IMR-90 (cell line): ENCODE data around the gene MET. TPM values are rescaled to one million over a fixed set of nuclear protein-coding genes. Genes with fewer than 3 reads are reported as not detected.

Source experiments
- ATAC-seq: fragments of 200-7000 bp; cut with Tn5 transposase; 2 replicates; pipeline ENCODE4 v1.9.1; 2020; ENCODE audit warnings: low read depth, mild to moderate bottlenecking, moderate library complexity
- BruUV-seq: library from RNA; stranded (reverse); fragments of 400-500 nt; replicated peaks from 2 replicates; lab custom pipeline; 2021; lab: Mats Ljungman, UMichigan
- CTCF ChIA-PET: fragments of 300-600 bp; formaldehyde crosslinking; extraction: SDS; loops from one replicate; lab custom pipeline; 2021; ENCODE audit warnings: antibody characterized with exemption; lab: Yijun Ruan, JAX
- POLR2A ChIA-PET: fragments of 300-600 bp; sonication (Branson Sonifier 250); formaldehyde crosslinking; loops from one replicate; lab custom pipeline; 2022; ENCODE audit warnings: antibody characterized with exemption; ENCODE audit not compliant: unreplicated experiment; lab: Charles Lee
- DNase-seq: peaks from one replicate; pipeline ENCODE4 v3.0.0; 2013
- H2AFZ ChIP-seq: replicated peaks from 2 replicates; pipeline ENCODE3; 2013; ENCODE audit warnings: low read length, mild to moderate bottlenecking; ENCODE audit not compliant: poor library complexity
- H2AK5ac ChIP-seq: 2 replicates; pipeline ENCODE4 v1.6.1; 2013; ENCODE audit warnings: low read depth, low read length, inconsistent platforms
- H2AK9ac ChIP-seq: replicated peaks from 2 replicates; pipeline ENCODE3; 2013; ENCODE audit warnings: mild to moderate bottlenecking, low read depth, low read length, moderate library complexity; ENCODE audit not compliant: poor library complexity
- H2BK120ac ChIP-seq: 2 replicates; pipeline ENCODE4 v1.6.1; 2013; ENCODE audit warnings: low read depth, low read length, inconsistent platforms
- H2BK15ac ChIP-seq: 3 replicates; pipeline ENCODE4 v1.6.1; 2013; ENCODE audit warnings: low read depth, low read length, inconsistent platforms
- H2BK20ac ChIP-seq: 2 replicates; pipeline ENCODE4 v1.6.1; 2013; ENCODE audit warnings: low read depth, mild to moderate bottlenecking, inconsistent platforms, low read length, moderate library complexity
- H2BK5ac ChIP-seq: 2 replicates; pipeline ENCODE4 v1.6.1; 2013; ENCODE audit warnings: mild to moderate bottlenecking, low read depth, low read length, inconsistent platforms; ENCODE audit not compliant: poor library complexity, severe bottlenecking
- H3K14ac ChIP-seq: replicated peaks from 2 replicates; pipeline ENCODE4 v1.6.1; 2013; ENCODE audit warnings: low read depth, low read length, inconsistent platforms
- H3K18ac ChIP-seq: 2 replicates; pipeline ENCODE4 v1.6.1; 2013; ENCODE audit warnings: low read depth, low read length, control low read depth
- H3K23ac ChIP-seq: 2 replicates; pipeline ENCODE4 v1.6.1; 2013; ENCODE audit warnings: low read depth, low read length, inconsistent platforms
- H3K27ac ChIP-seq: 2 replicates; pipeline ENCODE4 v1.5.1; 2013; ENCODE audit warnings: mild to moderate bottlenecking, control low read depth, low read length; ENCODE audit not compliant: insufficient read depth
- H3K27me3 ChIP-seq: 2 replicates; pipeline ENCODE4 v1.6.1; 2013; ENCODE audit warnings: low read length; ENCODE audit not compliant: control insufficient read depth, insufficient read depth
- H3K36me3 ChIP-seq: 2 replicates; pipeline ENCODE4 v1.6.1; 2013; ENCODE audit warnings: low read length, mixed read lengths; ENCODE audit not compliant: control insufficient read depth, insufficient read depth
- H3K4ac ChIP-seq: 2 replicates; pipeline ENCODE4 v1.6.1; 2013; ENCODE audit warnings: low read depth, low read length, inconsistent platforms
- H3K4me1 ChIP-seq: 2 replicates; pipeline ENCODE4 v1.6.1; 2013; ENCODE audit warnings: low read length, mixed read lengths; ENCODE audit not compliant: control insufficient read depth, insufficient read depth
- H3K4me2 ChIP-seq: 2 replicates; pipeline ENCODE4 v1.6.1; 2013; ENCODE audit warnings: low read depth, mild to moderate bottlenecking, control low read depth, low read length, moderate library complexity
- H3K4me3 ChIP-seq: 2 replicates; pipeline ENCODE4 v1.5.1; 2013; ENCODE audit warnings: low read depth, mild to moderate bottlenecking, control low read depth, low read length, moderate library complexity; ENCODE audit not compliant: insufficient read depth
- H3K56ac ChIP-seq: 2 replicates; pipeline ENCODE4 v1.6.1; 2013; ENCODE audit warnings: low read length, inconsistent platforms; ENCODE audit not compliant: insufficient read depth; ENCODE audit errors: extremely low read depth
- H3K79me1 ChIP-seq, 2 experiments: 2 replicates each; pipeline ENCODE4 v1.6.1; 2013; ENCODE audit warnings: low read length in 2 of 2, inconsistent platforms in 1 of 2, low read depth in 1 of 2
- H3K9ac ChIP-seq: 2 replicates; pipeline ENCODE4 v1.6.1; 2013; ENCODE audit warnings: low read depth, low read length, control low read depth
- H3K9me1 ChIP-seq: 2 replicates; pipeline ENCODE4 v1.6.1; 2013; ENCODE audit warnings: low read length, inconsistent platforms; ENCODE audit not compliant: insufficient read depth
- H3K9me3 ChIP-seq: 2 replicates; pipeline ENCODE4 v1.6.1; 2013; ENCODE audit warnings: low read length; ENCODE audit not compliant: control insufficient read depth, insufficient read depth
- H4K20me1 ChIP-seq: 2 replicates; pipeline ENCODE4 v1.6.1; 2013; ENCODE audit warnings: low read length, inconsistent platforms; ENCODE audit not compliant: insufficient read depth
- H4K5ac ChIP-seq: 2 replicates; pipeline ENCODE4 v1.6.1; 2013; ENCODE audit warnings: mild to moderate bottlenecking, low read depth, low read length, control low read depth
- H4K8ac ChIP-seq, 2 experiments: 2 replicates each; pipeline ENCODE4 v1.6.1; 2013; ENCODE audit warnings: low read depth in 2 of 2, low read length in 2 of 2, control low read depth in 1 of 2, inconsistent platforms in 1 of 2
- H4K91ac ChIP-seq: 2 replicates; pipeline ENCODE4 v1.6.1; 2013; ENCODE audit warnings: low read depth, low read length, inconsistent platforms; ENCODE audit not compliant: insufficient read depth
- BHLHE40 ChIP-seq: fragments of 150-350 bp; IDR thresholded peaks from 2 replicates; pipeline ENCODE4 v1.6.1; 2016; ENCODE audit warnings: mild to moderate bottlenecking, low read depth, low read length
- CEBPB ChIP-seq: IDR thresholded peaks from 2 replicates; pipeline ENCODE4 v1.6.1; 2012; ENCODE audit warnings: low read depth, low read length, improper control_type of control experiment
- CHD1 ChIP-seq: IDR thresholded peaks from 2 replicates; pipeline ENCODE4 v1.6.1; 2012; ENCODE audit warnings: low read depth, low read length, improper control_type of control experiment
- ELK1 ChIP-seq: fragments of 150-350 bp; IDR thresholded peaks from 2 replicates; pipeline ENCODE4 v1.6.1; 2016; ENCODE audit warnings: low read depth, mild to moderate bottlenecking, low read length, moderate library complexity, borderline replicate concordance
- FOS ChIP-seq: fragments of 150-350 bp; IDR thresholded peaks from 2 replicates; pipeline ENCODE4 v1.6.1; 2016; ENCODE audit warnings: low read depth, low read length
- MAFK ChIP-seq: IDR thresholded peaks from 2 replicates; pipeline ENCODE4 v1.6.1; 2012; ENCODE audit warnings: low read depth, low read length, improper control_type of control experiment
- MAZ ChIP-seq: IDR thresholded peaks from 2 replicates; pipeline ENCODE4 v1.6.1; 2012; ENCODE audit warnings: low read depth, mild to moderate bottlenecking, low read length, improper control_type of control experiment, moderate library complexity, borderline replicate concordance
- MXI1 ChIP-seq: IDR thresholded peaks from 2 replicates; pipeline ENCODE4 v1.6.1; 2012; ENCODE audit warnings: low read depth, mild to moderate bottlenecking, low read length, moderate library complexity, borderline replicate concordance
- NFE2L2 ChIP-seq: fragments of 150-350 bp; IDR thresholded peaks from 2 replicates; pipeline ENCODE4 v1.6.1; 2016; ENCODE audit warnings: low read depth, mild to moderate bottlenecking, low read length
- POLR2A ChIP-seq: IDR thresholded peaks from 2 replicates; pipeline ENCODE4 v1.6.1; 2012; ENCODE audit warnings: mild to moderate bottlenecking, low read depth, low read length
- RAD21 ChIP-seq: IDR thresholded peaks from 2 replicates; pipeline ENCODE4 v1.6.1; 2012; ENCODE audit warnings: low read length, improper control_type of control experiment
- RCOR1 ChIP-seq: IDR thresholded peaks from 2 replicates; pipeline ENCODE4 v1.6.1; 2012; ENCODE audit warnings: mild to moderate bottlenecking, low read length, improper control_type of control experiment; ENCODE audit not compliant: insufficient replicate concordance
- RFX5 ChIP-seq: IDR thresholded peaks from 2 replicates; pipeline ENCODE4 v1.8.0; 2012; ENCODE audit warnings: low read depth, mild to moderate bottlenecking, low read length, moderate library complexity
- SMC3 ChIP-seq: fragments of 150-350 bp; IDR thresholded peaks from 2 replicates; pipeline ENCODE4 v1.6.1; 2016; ENCODE audit warnings: low read depth, mild to moderate bottlenecking, antibody characterized with exemption, low read length, moderate library complexity
- whole genome bisulfite sequencing, 2 experiments: methylation state at CpG; one replicate each; pipeline versions ENCODE4 v1.1.5 to v1.1.7; 2013; ENCODE audit warnings: missing lambda C conversion rate in 2 of 2; ENCODE audit not compliant: insufficient read length in 1 of 2; ENCODE audit errors: extremely low coverage in 2 of 2; 5-methylcytosine and 5-hydroxymethylcytosine counted together
- dilution Hi-C: fragments of 300-500 bp; cut with HindIII; formaldehyde crosslinking; loops from one replicate; pipeline ENCODE4 v1.14.3; 2018; ENCODE audit warnings: low sequenced_read_pairs; ENCODE audit not compliant: unreplicated experiment
- in situ Hi-C: fragments of 300-500 bp; cut with MboI; formaldehyde crosslinking; loops from 3 replicates; pipeline ENCODE4 v1.14.3; 2019; ENCODE audit warnings: low sequenced_read_pairs, inconsistent platforms, mixed read lengths
- intact Hi-C: fragments of 100-400 bp; cut with micrococcal nuclease; formaldehyde crosslinking; loops from 2 replicates; pipeline ENCODE4 v1.10.0; 2022
- polyA plus RNA-seq, 3 experiments: library from polyadenylated mRNA; depleted of rRNA; stranded (reverse); fragments of >200 nt; gene quantifications; 2 replicates each; pipeline ENCODE4 v1.2.3, GENCODE V29; 2012; ENCODE audit warnings: low replicate concordance in 1 of 3
- total RNA-seq: library from RNA; depleted of rRNA; stranded (reverse); fragments of >200 nt; gene quantifications from 2 replicates; pipeline ENCODE4 v1.2.3, GENCODE V29; 2012
- TF ChIP-seq, protein P1 (sequence below): fragments of 150-350 bp; IDR thresholded peaks from 2 replicates; pipeline ENCODE4 v1.6.1; 2017; ENCODE audit warnings: mild to moderate bottlenecking, antibody characterized with exemption, low read length, low read depth
- TF ChIP-seq, protein P2 (sequence below): conservative IDR thresholded peaks from 2 replicates; pipeline ENCODE4 v1.5.1; 2012; ENCODE audit warnings: mild to moderate bottlenecking, low read depth, low read length, improper control_type of control experiment

MET gene
- total and polyA plus RNA-seq, 2 of the 4 experiments (the other 2 are of a cell fraction) = 15.0 to 84.6 TPM

- Histone ChIP-seq H3K4me3 (no peak overlapping the region), H4K8ac (no peak overlapping the region), H2AFZ (no peak overlapping the region), H3K9me1 (no peaks in the 10 kb centered on the region), H3K56ac (no peak overlapping the region), H4K20me1 (no peaks in the 10 kb centered on the region), H3K23ac (no peak overlapping the region), H4K5ac (no peak overlapping the region), H2AK9ac (no peak overlapping the region), H3K9ac (no peak overlapping the region), H2BK5ac (no peak overlapping the region), H2AK5ac (no peak overlapping the region), H3K18ac (no peak overlapping the region), H3K27me3 (no peaks in the 10 kb centered on the region), H3K4me2 (no peak overlapping the region), H3K79me1 (no peaks in the 10 kb centered on the region), H3K4ac (no peak overlapping the region), H3K14ac (no peak overlapping the region), H3K36me3 (no peaks in the 10 kb centered on the region), H4K91ac (no peak overlapping the region), H3K9me3 (no peaks in the 10 kb centered on the region), H2BK15ac (no peak overlapping the region), H2BK120ac (no peak overlapping the region), H3K4me1 (no peaks in the 10 kb centered on the region), H2BK20ac (no peak overlapping the region), H3K27ac (no peak overlapping the region)
- TF ChIP-seq RCOR1 (no peak), MAFK (no peak), ELK1 (no peak), MXI1 (no peak), FOS (no peak), RAD21 (no peak), SMC3 (no peak), CHD1 (no peak), MAZ (no peak), CEBPB (no peak), RFX5 (no peak), BHLHE40 (no peak), NFE2L2 (no peak), POLR2A (no peak)
- TF ChIP-seq, protein P1, sequence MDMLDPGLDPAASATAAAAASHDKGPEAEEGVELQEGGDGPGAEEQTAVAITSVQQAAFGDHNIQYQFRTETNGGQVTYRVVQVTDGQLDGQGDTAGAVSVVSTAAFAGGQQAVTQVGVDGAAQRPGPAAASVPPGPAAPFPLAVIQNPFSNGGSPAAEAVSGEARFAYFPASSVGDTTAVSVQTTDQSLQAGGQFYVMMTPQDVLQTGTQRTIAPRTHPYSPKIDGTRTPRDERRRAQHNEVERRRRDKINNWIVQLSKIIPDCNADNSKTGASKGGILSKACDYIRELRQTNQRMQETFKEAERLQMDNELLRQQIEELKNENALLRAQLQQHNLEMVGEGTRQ = no peak
- TF ChIP-seq, protein P2, sequence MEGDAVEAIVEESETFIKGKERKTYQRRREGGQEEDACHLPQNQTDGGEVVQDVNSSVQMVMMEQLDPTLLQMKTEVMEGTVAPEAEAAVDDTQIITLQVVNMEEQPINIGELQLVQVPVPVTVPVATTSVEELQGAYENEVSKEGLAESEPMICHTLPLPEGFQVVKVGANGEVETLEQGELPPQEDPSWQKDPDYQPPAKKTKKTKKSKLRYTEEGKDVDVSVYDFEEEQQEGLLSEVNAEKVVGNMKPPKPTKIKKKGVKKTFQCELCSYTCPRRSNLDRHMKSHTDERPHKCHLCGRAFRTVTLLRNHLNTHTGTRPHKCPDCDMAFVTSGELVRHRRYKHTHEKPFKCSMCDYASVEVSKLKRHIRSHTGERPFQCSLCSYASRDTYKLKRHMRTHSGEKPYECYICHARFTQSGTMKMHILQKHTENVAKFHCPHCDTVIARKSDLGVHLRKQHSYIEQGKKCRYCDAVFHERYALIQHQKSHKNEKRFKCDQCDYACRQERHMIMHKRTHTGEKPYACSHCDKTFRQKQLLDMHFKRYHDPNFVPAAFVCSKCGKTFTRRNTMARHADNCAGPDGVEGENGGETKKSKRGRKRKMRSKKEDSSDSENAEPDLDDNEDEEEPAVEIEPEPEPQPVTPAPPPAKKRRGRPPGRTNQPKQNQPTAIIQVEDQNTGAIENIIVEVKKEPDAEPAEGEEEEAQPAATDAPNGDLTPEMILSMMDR = no peak
- WGBS, 2 experiments = no CpG with 5 or more reads among the region's 1 CpG
- no TSS peak for BruUV-seq
- in situ Hi-C loops = no loop called here
- intact Hi-C loops = no loop called here
- DNase-seq = no peak
- no peak for ATAC-seq
- ChIA-PET POLR2A (no interaction called here), CTCF (no interaction called here)
- dilution Hi-C loops = no loop called here
Measured at GRCh38 chr7:116762971-116763370, 91.0 kb downstream of the MET start.
